Osteocyte (in vitro differentiated cells): ENCODE measurements around the gene PIP5K1B. TPM values are rescaled to one million over a fixed set of nuclear protein-coding genes. Genes with fewer than 3 reads are reported as not detected.

Experiments
- DNase-seq: peaks from one replicate; pipeline ENCODE4 v3.0.0; 2021; ENCODE audit warnings: mixed read lengths; ENCODE audit not compliant: unreplicated experiment; ENCODE audit errors: extremely low spot score
- H3K27ac Mint-ChIP-seq: one replicate; pipeline ENCODE4 v1.8.0; 2021; ENCODE audit warnings: mild to moderate bottlenecking, mixed read lengths; ENCODE audit not compliant: unreplicated experiment
- H3K27me3 Mint-ChIP-seq: one replicate; pipeline ENCODE4 v1.8.0; 2021; ENCODE audit warnings: mixed read lengths; ENCODE audit not compliant: unreplicated experiment
- H3K36me3 Mint-ChIP-seq: one replicate; pipeline ENCODE4 v1.8.0; 2021; ENCODE audit warnings: mixed read lengths; ENCODE audit not compliant: unreplicated experiment
- H3K4me1 Mint-ChIP-seq: one replicate; pipeline ENCODE4 v1.8.0; 2021; ENCODE audit warnings: mixed read lengths; ENCODE audit not compliant: unreplicated experiment
- H3K4me3 Mint-ChIP-seq: one replicate; pipeline ENCODE4 v1.8.0; 2021; ENCODE audit warnings: mild to moderate bottlenecking, moderate library complexity, mixed read lengths; ENCODE audit not compliant: unreplicated experiment
- H3K9me3 Mint-ChIP-seq: one replicate; pipeline ENCODE4 v1.8.0; 2021; ENCODE audit warnings: mixed read lengths; ENCODE audit not compliant: unreplicated experiment
- total RNA-seq: library from RNA; stranded (reverse); gene quantifications from 2 replicates; pipeline ENCODE4 v1.2.1, GENCODE V29; 2021
- TF ChIP-seq, protein P1 (sequence below): fragments of 200-600 bp; sonication (generic); IDR thresholded peaks from 2 replicates; pipeline ENCODE4 v1.5.0; 2021; ENCODE audit warnings: antibody characterized with exemption, mild to moderate bottlenecking, moderate library complexity

Gene PIP5K1B
- total RNA-seq, 1 donor from 2014 or later: not detected

DNA sequence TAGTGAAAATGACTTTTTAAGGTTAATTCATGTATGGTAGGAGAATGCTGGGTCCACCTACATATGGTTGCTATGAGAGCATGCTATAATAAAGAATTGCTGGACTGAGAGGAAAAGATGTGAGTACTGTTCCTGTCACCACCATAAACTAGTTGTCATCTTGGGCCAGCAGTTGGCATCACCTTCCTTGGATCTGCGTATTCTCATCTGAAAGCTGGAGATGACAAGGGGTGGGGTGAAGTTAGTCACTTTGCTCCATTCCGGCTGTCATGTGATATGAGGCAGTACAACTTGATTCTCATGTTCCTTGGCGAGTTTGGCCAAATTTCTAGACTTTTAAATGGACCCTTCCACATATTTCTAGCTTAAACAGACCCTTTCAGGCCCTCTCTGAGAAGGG is 33.3 kb downstream of the PIP5K1B start:
- H3K4me3 Mint-ChIP-seq: no peak overlapping the region
- peaks cover 5% of the 10 kb centered on the region for H3K27me3 Mint-ChIP-seq

DNA sequence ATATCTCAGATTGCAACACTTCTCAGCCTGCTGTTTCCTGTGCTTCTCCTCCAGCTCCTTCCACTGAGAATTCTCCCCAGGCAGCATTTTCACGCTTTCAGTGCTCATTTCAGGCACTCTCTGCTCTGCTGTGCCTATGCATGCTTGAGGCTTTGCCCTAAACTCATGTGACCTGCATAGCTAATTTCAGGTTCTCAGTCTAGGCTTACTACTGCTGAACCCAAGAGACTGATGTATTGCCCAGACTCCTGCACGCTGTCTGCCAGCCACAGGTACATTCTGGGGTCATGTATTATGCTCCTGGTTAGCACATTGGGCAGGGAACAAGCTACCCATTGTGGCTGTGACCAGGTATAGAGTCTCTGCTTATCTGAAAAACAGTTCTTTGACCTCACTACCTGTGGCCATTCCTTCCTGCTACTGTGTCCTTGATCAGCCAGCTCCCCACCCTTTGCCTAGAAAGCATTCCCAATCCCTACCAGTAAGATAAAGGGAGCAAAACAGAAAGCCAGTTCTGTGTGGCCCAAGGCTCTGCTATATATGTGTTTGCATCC is 34.7 kb downstream of the PIP5K1B start:
- no peak overlapping the region for H3K27ac Mint-ChIP-seq
- H3K9me3 Mint-ChIP-seq: no peaks in the 10 kb centered on the region
- no peak overlapping the region for H3K4me3 Mint-ChIP-seq
- DNase-seq: no peak
- H3K4me1 Mint-ChIP-seq: no peaks in the 10 kb centered on the region
- no peaks in the 10 kb centered on the region for H3K36me3 Mint-ChIP-seq
- H3K27me3 Mint-ChIP-seq: peaks cover 5% of the 10 kb centered on the region
- TF ChIP-seq, protein P1, sequence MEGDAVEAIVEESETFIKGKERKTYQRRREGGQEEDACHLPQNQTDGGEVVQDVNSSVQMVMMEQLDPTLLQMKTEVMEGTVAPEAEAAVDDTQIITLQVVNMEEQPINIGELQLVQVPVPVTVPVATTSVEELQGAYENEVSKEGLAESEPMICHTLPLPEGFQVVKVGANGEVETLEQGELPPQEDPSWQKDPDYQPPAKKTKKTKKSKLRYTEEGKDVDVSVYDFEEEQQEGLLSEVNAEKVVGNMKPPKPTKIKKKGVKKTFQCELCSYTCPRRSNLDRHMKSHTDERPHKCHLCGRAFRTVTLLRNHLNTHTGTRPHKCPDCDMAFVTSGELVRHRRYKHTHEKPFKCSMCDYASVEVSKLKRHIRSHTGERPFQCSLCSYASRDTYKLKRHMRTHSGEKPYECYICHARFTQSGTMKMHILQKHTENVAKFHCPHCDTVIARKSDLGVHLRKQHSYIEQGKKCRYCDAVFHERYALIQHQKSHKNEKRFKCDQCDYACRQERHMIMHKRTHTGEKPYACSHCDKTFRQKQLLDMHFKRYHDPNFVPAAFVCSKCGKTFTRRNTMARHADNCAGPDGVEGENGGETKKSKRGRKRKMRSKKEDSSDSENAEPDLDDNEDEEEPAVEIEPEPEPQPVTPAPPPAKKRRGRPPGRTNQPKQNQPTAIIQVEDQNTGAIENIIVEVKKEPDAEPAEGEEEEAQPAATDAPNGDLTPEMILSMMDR: no peak

More for the DNA sequence above, 33.3 kb downstream of the PIP5K1B start:
- Mint-ChIP-seq H3K36me3 (no peaks in the 10 kb centered on the region), H3K4me1 (no peaks in the 10 kb centered on the region), H3K9me3 (no peaks in the 10 kb centered on the region), H3K27ac (no peak overlapping the region)
- no peak for DNase-seq
- TF ChIP-seq, protein P1: no peak

DNA sequence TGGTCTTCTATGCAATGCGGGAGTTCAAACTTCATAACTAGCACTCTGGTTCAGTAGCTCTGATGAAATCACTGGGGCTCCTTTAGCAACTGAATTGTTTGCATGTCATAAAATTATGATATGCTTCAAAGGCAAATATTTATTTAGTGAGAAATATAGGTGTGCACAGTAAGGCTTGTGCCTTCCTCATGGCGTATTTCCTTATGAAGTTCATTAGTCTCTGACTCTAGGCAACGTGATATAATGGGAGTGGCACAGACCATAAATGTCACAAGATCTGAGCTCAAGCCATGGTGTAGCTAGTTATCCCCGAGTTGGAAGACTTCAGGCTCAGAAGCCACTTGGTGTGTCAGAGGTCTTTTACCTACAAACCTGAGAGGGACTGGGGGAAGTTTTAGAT is 35.5 kb downstream of the PIP5K1B start:
- TF ChIP-seq, protein P1: no peak
- Mint-ChIP-seq H3K27ac (no peak overlapping the region), H3K4me3 (no peak overlapping the region)

DNA sequence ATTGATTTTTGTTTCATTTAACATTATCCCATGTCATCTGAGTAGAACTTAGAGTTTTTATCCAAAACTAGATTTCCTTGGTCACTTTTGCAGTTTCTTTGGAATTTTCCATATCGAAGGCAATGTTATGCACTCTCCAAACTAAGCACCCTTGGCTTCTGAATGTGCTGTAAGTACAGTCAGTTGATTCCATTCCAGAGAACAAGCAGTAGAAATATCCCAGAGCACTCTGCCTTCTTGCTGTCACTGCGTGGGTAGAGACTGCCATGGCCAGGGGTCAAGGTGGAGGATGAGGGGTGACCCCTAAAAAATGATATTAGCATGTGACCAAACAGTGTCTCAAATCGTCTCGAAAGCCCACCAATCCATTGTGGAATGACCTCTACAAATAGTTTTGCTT is 36.2 kb downstream of the PIP5K1B start:
- H3K27ac Mint-ChIP-seq: no peak overlapping the region
- no peaks in the 10 kb centered on the region for H3K36me3 Mint-ChIP-seq
- no peak for DNase-seq
- peaks cover 3% of the 10 kb centered on the region for H3K27me3 Mint-ChIP-seq
- no peaks in the 10 kb centered on the region for H3K9me3 Mint-ChIP-seq
- H3K4me1 Mint-ChIP-seq: no peaks in the 10 kb centered on the region
- H3K4me3 Mint-ChIP-seq: no peak overlapping the region
- TF ChIP-seq, protein P1: no peak

More for the DNA sequence above, 35.5 kb downstream of the PIP5K1B start:
- no peaks in the 10 kb centered on the region for H3K4me1 Mint-ChIP-seq
- no peaks in the 10 kb centered on the region for H3K36me3 Mint-ChIP-seq
- DNase-seq: no peak
- H3K9me3 Mint-ChIP-seq: no peaks in the 10 kb centered on the region
- H3K27me3 Mint-ChIP-seq: peaks cover 5% of the 10 kb centered on the region

DNA sequence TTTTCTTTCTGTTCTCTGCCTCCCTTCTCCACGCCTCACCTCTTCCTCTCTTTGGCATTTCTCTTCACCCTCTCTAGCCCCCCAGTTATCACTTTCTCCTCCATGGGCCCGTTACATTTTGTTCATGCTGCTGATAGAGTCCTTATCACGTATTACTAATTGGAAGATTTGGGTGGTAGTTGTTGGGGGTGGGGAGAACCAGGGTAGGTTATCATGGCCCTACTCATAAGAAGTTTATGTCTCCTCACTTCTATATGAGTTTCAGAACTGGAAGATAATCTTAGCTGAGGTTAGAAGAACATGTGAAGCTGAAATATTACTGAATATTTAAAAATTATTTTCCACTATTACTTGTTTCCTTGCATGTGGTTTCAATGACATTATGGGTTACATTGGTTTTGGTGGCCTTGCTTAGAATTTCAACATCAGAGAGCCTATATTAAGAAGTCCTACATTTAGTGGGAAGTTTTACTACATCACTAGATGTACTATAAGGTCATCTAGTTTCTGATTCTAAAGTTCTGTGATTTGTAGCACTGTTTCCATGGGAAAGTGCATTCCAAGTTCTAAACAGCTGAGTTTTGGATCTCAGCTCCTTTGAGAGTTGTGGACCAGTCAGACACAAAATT is 36.8 kb downstream of the PIP5K1B start:
- H3K9me3 Mint-ChIP-seq: no peaks in the 10 kb centered on the region
- peaks cover 5% of the 10 kb centered on the region for H3K27me3 Mint-ChIP-seq
- no peak overlapping the region for H3K4me3 Mint-ChIP-seq
- H3K4me1 Mint-ChIP-seq: no peaks in the 10 kb centered on the region
- TF ChIP-seq, protein P1: no peak
- DNase-seq: no peak
- no peak overlapping the region for H3K27ac Mint-ChIP-seq
- no peaks in the 10 kb centered on the region for H3K36me3 Mint-ChIP-seq
